A549 (cell line): ENCODE results near the gene RAD51B. TPM values are rescaled to one million over a fixed set of nuclear protein-coding genes. Genes with fewer than 3 reads are reported as not detected.

ENCODE experiments used
- ATAC-seq, 2 experiments: fragments of 200-7000 bp in 1 of 2; fragments of >200 bp in 1 of 2; cut with Nextera tagmentation in 1 of 2; cut with Tn5 transposase in 1 of 2; 3 replicates each; pipeline versions ENCODE4 v1.8.0 to v1.9.1; 2018 to 2020; ENCODE audit warnings: mild to moderate bottlenecking in 1 of 2, moderate library complexity in 1 of 2
- CTCF ChIA-PET: fragments of 300-600 bp; sonication (Branson Sonifier 250); formaldehyde crosslinking; extraction: SDS; loops from one replicate; lab custom pipeline; 2021; ENCODE audit warnings: antibody characterized with exemption, inconsistent platforms; lab: Yijun Ruan, JAX
- POLR2A ChIA-PET: fragments of 350-600 bp; formaldehyde crosslinking; extraction: SDS; loops from one replicate; lab custom pipeline; 2021; ENCODE audit warnings: antibody characterized with exemption, inconsistent platforms; lab: Yijun Ruan, JAX
- DNase-seq, 2 experiments: peaks; one replicate each; pipeline versions ENCODE4 v3.0.0 to v3.0.0-alpha.2; 2011 to 2016; ENCODE audit warnings: low read depth in 1 of 2, low spot score in 1 of 2
- FAIRE-seq: peaks from 2 replicates; lab custom pipeline; 2011; peaks lifted over from hg19 to GRCh38; lab: Jason Lieb, UNC
- H3K27ac ChIP-seq, 2 experiments: fragments of >200 bp; sonication (Bioruptor Twin); formaldehyde crosslinking; 3 replicates each; pipeline ENCODE4 v1.5.1; 2016 to 2017
- H3K4me1 ChIP-seq: fragments of >200 bp; sonication (Bioruptor Twin); formaldehyde crosslinking; 3 replicates; pipeline ENCODE4 v1.6.1; 2016
- H3K4me2 ChIP-seq: fragments of >200 bp; sonication (Bioruptor Twin); formaldehyde crosslinking; 3 replicates; pipeline ENCODE4 v1.6.1; 2016
- H3K4me3 ChIP-seq: fragments of >200 bp; sonication (Bioruptor Twin); formaldehyde crosslinking; 3 replicates; pipeline ENCODE4 v1.5.1; 2016
- H3K9me3 ChIP-seq: fragments of >200 bp; sonication (Bioruptor Twin); formaldehyde crosslinking; 3 replicates; pipeline ENCODE4 v1.6.1; 2016
- CBX2 ChIP-seq: fragments of 200-600 bp; sonication (generic); IDR thresholded peaks from 2 replicates; pipeline ENCODE4 v1.6.1; 2016; ENCODE audit warnings: low read depth, mild to moderate bottlenecking, borderline replicate concordance
- CHD2 ChIP-seq: fragments of 150-350 bp; IDR thresholded peaks from 2 replicates; pipeline ENCODE4 v1.6.1; 2014; ENCODE audit warnings: low read length; ENCODE audit not compliant: partially characterized antibody
- CHD4 ChIP-seq: fragments of 200-600 bp; sonication (generic); IDR thresholded peaks from 2 replicates; pipeline ENCODE4 v1.6.1; 2016; ENCODE audit warnings: antibody characterized with exemption, mild to moderate bottlenecking, borderline replicate concordance
- EHF ChIP-seq: fragments of 250-450 bp; sonication (Bioruptor Pico); IDR thresholded peaks from 2 replicates; pipeline ENCODE4 v1.5.0; 2020; ENCODE audit warnings: mild to moderate bottlenecking
- EHMT2 ChIP-seq: fragments of 200-600 bp; sonication (generic); IDR thresholded peaks from 2 replicates; pipeline ENCODE4 v1.6.1; 2016; ENCODE audit warnings: antibody characterized with exemption, low read depth, mild to moderate bottlenecking, moderate library complexity
- FOXS1 ChIP-seq: fragments of 250-450 bp; sonication (Bioruptor Pico); IDR thresholded peaks from 2 replicates; pipeline ENCODE4 v1.5.0; 2020; ENCODE audit warnings: mild to moderate bottlenecking, moderate library complexity
- HDAC2 ChIP-seq: fragments of 200-600 bp; sonication (generic); IDR thresholded peaks from 2 replicates; pipeline ENCODE4 v1.6.1; 2016
- JUNB ChIP-seq: fragments of >200 bp; sonication (Bioruptor Twin); formaldehyde crosslinking; IDR thresholded peaks from 2 replicates; pipeline ENCODE4 v1.6.1; 2016
- NFE2L2 ChIP-seq: fragments of 150-350 bp; conservative IDR thresholded peaks from 2 replicates; pipeline ENCODE4 v1.6.1; 2014; ENCODE audit warnings: low read length
- SREBF2 ChIP-seq: fragments of 450-650 bp; IDR thresholded peaks from 2 replicates; pipeline ENCODE4 v1.6.1; 2014; ENCODE audit warnings: mild to moderate bottlenecking, moderate library complexity
- TFCP2L1 ChIP-seq: fragments of 250-450 bp; sonication (Bioruptor Pico); IDR thresholded peaks from 2 replicates; pipeline ENCODE4 v1.5.0; 2021; ENCODE audit warnings: mild to moderate bottlenecking
- USF2 ChIP-seq: fragments of 450-650 bp; IDR thresholded peaks from 2 replicates; pipeline ENCODE4 v1.6.1; 2014; ENCODE audit warnings: antibody characterized with exemption
- ZSCAN20 ChIP-seq: fragments of 250-450 bp; sonication (Bioruptor Pico); IDR thresholded peaks from 2 replicates; pipeline ENCODE4 v1.8.0; 2022; ENCODE audit warnings: mild to moderate bottlenecking, moderate library complexity
- WGBS: methylation state at CpG from one replicate; pipeline ENCODE4 v1.1.6; 2017; ENCODE audit errors: missing lambda C conversion rate; 5-methylcytosine and 5-hydroxymethylcytosine counted together
- polyA plus RNA-seq, 4 experiments: library from polyadenylated mRNA; depleted of rRNA in 3 of 4; stranded (reverse); fragments of >200 nt; fragmentation: RNase III in 1 of 4; extraction: RNeasy Plus Mini Kit Qiagen cat#74134 plus additional on column Dnase treatment in 1 of 4; gene quantifications; 2 replicates in 3 of 4; 3 replicates in 1 of 4; pipeline ENCODE4 v1.2.3, GENCODE V29; 2011 to 2017
- TF ChIP-seq, protein P1 (sequence below): IDR thresholded peaks from 2 replicates; pipeline ENCODE4 v1.6.1; 2012
- TF ChIP-seq, protein P2 (sequence below): fragments of >200 bp; sonication (Bioruptor Twin); formaldehyde crosslinking; IDR thresholded peaks from 2 replicates; pipeline ENCODE4 v1.6.1; 2016
- TF ChIP-seq, protein P3 (sequence below): fragments of 250-450 bp; sonication (Bioruptor Pico); IDR thresholded peaks from 2 replicates; pipeline ENCODE4 v1.5.0; 2021; ENCODE audit warnings: mild to moderate bottlenecking, moderate library complexity, borderline replicate concordance
- TF ChIP-seq, protein P4 (sequence below): fragments of 200-600 bp; sonication (generic); IDR thresholded peaks from 2 replicates; pipeline ENCODE4 v1.6.1; 2016; ENCODE audit warnings: antibody characterized with exemption, mild to moderate bottlenecking, moderate library complexity
- TF ChIP-seq, protein P5 (sequence below): fragments of 250-450 bp; sonication (Bioruptor Pico); IDR thresholded peaks from 2 replicates; pipeline ENCODE4 v1.5.0; 2020; ENCODE audit warnings: low read depth, mild to moderate bottlenecking, moderate library complexity
- TF ChIP-seq, protein P6 (sequence below): IDR thresholded peaks from 2 replicates; pipeline ENCODE4 v1.6.1; 2012; ENCODE audit warnings: low read depth, borderline replicate concordance

The RAD51B gene
- polyA plus RNA-seq, 2 of the 4 experiments (the other 2 are of a cell fraction): 7.2 to 10.8 TPM

- ATAC-seq (no peak), FAIRE-seq (no peak), DNase-seq (no peak)
- ChIA-PET POLR2A (no interaction called here), CTCF (interaction anchor here (1.2 to 1.5 kb wide), 3 partner anchors 8 to 30 kb away, joined by 4 to 5 read pairs (median 4); no protein-coding TSS in a partner anchor)
- WGBS: 89% methylated on average over 4 of the region's 5 CpGs
- Histone ChIP-seq H3K4me2 (no peak overlapping the region), H3K4me1 (no peaks in the 10 kb centered on the region), H3K4me3 (no peak overlapping the region), H3K27ac (0 out of 6 replicates have a peak overlapping the region, but pooled peaks of 1 of the 2 experiments have one; percentile 7), H3K9me3 (no peaks in the 10 kb centered on the region)
- TF ChIP-seq SREBF2 (no peak), EHF (CRISPR knock-in tag) (no peak), USF2 (no peak), NFE2L2 (no peak), ZSCAN20 (CRISPR knock-in tag) (no peak), FOXS1 (CRISPR knock-in tag) (no peak), JUNB (no peak), CHD2 (no peak), TFCP2L1 (CRISPR knock-in tag) (no peak), CBX2 (no peak), HDAC2 (no peak), CHD4 (no peak), EHMT2 (no peak)
- TF ChIP-seq, protein P1, sequence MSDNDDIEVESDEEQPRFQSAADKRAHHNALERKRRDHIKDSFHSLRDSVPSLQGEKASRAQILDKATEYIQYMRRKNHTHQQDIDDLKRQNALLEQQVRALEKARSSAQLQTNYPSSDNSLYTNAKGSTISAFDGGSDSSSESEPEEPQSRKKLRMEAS: no peak
- TF ChIP-seq, protein P2, sequence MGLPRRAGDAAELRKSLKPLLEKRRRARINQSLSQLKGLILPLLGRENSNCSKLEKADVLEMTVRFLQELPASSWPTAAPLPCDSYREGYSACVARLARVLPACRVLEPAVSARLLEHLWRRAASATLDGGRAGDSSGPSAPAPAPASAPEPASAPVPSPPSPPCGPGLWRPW: no peak
- TF ChIP-seq, protein P3, sequence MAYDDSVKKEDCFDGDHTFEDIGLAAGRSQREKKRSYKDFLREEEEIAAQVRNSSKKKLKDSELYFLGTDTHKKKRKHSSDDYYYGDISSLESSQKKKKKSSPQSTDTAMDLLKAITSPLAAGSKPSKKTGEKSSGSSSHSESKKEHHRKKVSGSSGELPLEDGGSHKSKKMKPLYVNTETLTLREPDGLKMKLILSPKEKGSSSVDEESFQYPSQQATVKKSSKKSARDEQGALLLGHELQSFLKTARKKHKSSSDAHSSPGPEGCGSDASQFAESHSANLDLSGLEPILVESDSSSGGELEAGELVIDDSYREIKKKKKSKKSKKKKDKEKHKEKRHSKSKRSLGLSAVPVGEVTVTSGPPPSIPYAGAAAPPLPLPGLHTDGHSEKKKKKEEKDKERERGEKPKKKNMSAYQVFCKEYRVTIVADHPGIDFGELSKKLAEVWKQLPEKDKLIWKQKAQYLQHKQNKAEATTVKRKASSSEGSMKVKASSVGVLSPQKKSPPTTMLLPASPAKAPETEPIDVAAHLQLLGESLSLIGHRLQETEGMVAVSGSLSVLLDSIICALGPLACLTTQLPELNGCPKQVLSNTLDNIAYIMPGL (CRISPR knock-in tag): no peak
- TF ChIP-seq, protein P4, sequence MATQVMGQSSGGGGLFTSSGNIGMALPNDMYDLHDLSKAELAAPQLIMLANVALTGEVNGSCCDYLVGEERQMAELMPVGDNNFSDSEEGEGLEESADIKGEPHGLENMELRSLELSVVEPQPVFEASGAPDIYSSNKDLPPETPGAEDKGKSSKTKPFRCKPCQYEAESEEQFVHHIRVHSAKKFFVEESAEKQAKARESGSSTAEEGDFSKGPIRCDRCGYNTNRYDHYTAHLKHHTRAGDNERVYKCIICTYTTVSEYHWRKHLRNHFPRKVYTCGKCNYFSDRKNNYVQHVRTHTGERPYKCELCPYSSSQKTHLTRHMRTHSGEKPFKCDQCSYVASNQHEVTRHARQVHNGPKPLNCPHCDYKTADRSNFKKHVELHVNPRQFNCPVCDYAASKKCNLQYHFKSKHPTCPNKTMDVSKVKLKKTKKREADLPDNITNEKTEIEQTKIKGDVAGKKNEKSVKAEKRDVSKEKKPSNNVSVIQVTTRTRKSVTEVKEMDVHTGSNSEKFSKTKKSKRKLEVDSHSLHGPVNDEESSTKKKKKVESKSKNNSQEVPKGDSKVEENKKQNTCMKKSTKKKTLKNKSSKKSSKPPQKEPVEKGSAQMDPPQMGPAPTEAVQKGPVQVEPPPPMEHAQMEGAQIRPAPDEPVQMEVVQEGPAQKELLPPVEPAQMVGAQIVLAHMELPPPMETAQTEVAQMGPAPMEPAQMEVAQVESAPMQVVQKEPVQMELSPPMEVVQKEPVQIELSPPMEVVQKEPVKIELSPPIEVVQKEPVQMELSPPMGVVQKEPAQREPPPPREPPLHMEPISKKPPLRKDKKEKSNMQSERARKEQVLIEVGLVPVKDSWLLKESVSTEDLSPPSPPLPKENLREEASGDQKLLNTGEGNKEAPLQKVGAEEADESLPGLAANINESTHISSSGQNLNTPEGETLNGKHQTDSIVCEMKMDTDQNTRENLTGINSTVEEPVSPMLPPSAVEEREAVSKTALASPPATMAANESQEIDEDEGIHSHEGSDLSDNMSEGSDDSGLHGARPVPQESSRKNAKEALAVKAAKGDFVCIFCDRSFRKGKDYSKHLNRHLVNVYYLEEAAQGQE: no peak
- TF ChIP-seq, protein P5, sequence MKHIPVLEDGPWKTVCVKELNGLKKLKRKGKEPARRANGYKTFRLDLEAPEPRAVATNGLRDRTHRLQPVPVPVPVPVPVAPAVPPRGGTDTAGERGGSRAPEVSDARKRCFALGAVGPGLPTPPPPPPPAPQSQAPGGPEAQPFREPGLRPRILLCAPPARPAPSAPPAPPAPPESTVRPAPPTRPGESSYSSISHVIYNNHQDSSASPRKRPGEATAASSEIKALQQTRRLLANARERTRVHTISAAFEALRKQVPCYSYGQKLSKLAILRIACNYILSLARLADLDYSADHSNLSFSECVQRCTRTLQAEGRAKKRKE (CRISPR knock-in tag): no peak
- TF ChIP-seq, protein P6, sequence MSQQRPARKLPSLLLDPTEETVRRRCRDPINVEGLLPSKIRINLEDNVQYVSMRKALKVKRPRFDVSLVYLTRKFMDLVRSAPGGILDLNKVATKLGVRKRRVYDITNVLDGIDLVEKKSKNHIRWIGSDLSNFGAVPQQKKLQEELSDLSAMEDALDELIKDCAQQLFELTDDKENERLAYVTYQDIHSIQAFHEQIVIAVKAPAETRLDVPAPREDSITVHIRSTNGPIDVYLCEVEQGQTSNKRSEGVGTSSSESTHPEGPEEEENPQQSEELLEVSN: no peak
Measured at GRCh38 chr14:68748691-68749090, 929.1 kb downstream of the RAD51B start.
